Measurements from ENCODE around the gene CFAP43.

CFAP43 gene, protein sequence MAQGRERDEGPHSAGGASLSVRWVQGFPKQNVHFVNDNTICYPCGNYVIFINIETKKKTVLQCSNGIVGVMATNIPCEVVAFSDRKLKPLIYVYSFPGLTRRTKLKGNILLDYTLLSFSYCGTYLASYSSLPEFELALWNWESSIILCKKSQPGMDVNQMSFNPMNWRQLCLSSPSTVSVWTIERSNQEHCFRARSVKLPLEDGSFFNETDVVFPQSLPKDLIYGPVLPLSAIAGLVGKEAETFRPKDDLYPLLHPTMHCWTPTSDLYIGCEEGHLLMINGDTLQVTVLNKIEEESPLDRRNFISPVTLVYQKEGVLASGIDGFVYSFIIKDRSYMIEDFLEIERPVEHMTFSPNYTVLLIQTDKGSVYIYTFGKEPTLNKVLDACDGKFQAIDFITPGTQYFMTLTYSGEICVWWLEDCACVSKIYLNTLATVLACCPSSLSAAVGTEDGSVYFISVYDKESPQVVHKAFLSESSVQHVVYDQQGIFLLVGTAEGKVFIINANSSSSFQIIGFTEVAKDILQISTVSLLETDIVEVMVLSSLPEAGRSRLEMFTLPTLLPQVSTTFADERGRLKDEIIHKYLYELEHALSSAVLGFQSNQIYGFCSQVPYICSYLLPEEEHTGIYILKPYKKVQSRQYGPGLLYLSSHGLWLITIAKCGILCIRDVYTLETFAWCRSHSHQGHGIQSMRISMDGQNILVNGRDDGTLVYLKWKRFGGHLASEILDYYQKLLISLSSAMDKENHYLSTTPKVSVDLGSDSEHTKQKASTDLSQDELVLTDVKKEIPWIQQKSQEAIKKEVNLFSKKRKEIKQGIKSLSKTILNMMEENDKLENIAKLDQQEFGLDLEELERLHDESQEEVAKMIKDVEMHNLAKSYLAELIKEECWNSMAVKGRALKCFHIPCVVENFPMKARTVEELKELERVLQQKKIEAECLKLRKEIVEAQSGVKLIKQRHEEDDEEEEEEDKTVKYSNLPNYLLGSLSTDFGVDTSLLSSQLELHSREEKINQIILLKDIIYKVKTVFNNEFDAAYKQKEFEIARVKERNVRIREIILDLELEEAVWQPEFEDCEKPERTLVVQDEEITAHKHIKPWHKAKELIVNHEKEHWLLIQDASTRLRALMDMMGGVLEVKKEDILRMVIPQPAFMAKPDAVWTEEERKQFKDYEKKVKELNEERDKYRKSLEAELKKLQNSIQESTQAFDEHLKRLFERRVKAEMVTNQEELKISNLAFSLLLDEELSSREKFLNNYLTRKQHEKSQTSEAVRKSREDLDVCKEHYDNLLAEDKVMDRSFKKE (N-terminal part only)

DNA sequence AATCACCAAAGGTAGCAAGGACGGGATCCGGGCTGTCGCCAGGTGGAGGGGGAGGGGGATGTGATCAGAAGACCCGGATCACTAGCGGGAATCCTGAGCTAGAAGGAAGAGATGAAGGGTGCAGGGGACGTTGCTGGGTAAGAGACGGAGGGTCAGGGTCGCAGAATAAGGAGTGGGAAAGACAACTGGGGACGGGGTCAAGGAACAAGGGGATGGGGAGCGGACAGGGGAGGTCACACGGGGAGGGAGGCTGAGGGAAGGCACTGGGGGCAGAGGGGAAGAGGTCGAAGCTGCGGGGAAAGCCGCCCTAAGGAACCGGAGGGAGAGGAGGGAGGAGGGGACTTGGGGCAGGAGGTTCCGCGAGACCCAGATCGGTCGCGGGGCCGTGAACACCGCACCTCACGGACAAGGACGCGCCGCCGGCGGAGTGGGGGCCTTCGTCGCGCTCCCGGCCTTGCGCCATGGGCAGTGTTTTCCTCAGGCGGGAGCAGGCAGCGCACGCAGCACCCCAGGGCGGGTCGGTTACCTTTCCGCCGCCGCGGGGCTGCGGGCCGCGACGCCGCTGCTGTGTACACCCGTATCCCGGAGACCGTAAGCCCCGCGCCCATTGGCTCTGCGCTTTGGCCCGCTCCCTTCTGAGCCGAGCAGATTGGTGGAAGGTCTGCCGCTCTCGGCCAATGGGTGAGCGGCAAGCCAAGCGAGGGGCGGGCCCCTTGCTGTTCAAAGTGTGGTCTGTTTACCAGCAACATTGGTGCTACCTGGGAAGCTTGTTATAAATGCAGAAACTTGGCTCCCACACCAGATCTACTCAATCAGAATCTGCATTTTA lies at the start of gene CFAP43:
Gene CFAP43 (minus strand): TSS at position 581 of the 829 bp plus-strand sequence. CDS start 118 bp downstream, at position 463.
- DNase-seq, result peak; percentile 88

DNA sequence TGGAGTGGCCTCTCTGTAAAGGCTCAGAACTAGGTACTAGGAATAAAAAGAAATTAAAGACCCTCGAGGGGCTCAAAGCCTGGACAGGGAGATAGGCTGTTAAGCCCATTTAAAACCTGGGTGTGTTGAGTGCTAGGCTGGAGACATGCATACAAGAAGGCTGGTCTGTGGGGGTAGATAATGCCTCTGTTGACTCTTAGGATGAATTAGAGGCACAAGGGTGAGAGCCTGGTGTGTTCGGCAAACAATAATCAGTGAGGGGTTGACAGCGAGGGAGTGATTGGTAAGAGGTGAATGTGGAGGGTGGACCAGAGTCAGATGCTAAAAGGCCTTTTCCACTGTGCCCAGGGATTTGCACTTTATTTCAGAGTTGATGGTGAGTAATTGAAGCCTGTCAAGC lies 49.5 kb upstream of the CFAP43 start:
- DNase-seq, result no peak

DNA sequence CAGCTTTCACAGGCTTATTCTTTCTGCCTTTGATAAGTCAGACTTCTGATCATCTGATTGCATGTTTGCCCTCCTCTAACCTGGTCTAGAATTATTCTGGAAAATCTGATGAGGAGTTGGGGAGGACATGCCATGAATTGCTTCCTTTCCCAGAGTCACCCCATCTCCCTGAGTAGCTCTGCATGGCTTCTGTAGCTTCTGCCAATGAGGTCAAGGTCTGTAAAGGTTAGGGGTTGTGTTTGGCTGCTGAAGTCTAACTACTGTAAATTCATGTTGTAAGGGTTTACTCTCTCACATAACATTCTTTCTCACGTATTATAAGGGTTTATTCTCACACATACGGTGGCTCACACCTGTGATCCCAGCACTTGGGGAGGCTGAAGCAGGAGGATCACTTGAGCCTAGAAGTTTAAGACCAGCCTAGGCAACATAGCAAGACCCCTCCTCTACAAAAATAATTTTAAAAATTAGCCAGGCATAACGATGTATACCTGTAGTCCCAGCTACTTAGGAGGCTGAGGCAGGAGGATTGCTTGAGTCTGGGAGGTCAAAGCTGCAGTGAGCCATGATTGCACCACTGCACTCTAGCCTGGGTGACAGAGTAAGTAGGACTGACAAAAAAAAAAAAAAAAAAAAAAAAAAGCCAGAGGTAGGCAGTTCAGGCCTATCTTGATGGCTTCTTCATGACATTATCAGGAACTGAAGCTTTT lies 47.5 kb upstream of the CFAP43 start:
- no peak for DNase-seq

DNA sequence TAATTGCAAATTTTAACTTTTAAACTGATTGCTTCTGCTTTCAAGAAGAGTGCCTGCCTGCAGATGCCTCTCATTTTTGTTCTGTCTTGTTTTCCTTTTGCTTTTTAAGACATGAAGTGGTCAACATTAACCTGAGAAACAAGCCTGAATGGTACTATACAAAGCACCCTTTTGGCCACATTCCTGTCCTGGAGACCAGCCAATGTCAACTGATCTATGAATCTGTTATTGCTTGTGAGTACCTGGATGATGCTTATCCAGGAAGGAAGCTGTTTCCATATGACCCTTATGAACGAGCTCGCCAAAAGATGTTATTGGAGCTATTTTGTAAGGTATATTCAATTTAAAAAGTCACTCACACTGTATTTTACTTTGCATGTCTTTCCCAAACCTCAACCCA lies 45.6 kb upstream of the CFAP43 start:
- no peak for DNase-seq

DNA sequence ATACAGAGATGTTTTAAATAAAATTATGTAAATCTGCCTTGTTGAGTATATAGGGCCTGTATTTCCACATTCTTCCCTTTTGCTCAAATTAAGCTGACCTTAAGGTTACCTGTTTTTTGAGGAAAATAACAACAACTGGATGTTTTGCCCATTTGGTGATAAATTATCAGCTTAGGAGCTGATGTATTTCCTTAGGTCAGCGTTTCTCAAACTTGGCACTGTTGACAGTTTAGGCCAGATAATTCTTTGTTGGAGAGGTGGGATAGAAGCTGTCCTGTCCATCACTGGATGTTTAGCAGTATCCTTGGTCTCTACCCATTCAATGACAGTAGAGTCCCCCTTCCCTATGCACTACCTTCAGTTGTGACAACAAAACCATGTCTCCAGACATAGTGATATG lies 44.0 kb upstream of the CFAP43 start:
- DNase-seq, result no peak

DNA sequence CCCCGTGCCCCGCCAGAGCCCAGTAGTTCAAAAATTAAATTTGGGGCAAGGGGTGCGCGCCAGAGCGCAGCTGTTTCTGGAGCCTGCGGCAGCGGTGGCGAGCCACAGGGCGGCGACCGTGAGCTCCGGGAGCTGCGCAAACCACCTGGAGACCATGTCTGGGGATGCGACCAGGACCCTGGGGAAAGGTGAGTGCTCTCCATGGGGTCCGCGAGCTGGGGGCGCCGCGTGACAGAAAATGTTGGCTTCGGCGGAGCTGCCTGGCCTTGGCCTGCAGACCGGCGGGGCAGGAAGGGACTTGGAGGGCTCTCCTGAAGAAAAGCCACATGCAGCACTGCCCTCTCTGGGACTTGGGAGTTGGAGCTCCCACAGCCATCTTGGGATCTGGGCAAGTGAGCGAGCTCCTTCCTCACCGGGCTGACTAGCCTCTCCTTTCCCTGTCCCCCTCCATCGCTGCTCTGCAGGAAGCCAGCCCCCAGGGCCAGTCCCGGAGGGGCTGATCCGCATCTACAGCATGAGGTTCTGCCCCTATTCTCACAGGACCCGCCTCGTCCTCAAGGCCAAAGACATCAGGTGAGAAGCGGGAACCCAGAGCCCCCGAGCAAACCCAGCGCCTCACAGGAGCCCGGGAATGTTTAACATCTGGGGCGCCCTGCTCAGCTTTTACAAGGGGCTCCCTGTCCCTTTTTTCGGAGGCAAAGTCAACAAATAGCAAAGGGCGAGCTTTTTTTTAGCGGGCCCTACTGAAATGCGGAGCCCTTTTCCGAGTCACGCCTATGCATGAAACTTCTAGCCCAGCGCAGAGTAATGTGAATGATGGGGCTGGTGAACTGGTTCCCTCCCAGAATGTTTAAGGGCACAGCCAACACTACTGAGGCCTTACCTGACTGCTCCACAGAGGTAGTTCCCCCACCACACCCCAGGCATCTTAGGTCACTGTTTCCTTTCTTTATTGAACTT lies 42.9 kb upstream of the CFAP43 start:
- DNase-seq, result no peak

DNA sequence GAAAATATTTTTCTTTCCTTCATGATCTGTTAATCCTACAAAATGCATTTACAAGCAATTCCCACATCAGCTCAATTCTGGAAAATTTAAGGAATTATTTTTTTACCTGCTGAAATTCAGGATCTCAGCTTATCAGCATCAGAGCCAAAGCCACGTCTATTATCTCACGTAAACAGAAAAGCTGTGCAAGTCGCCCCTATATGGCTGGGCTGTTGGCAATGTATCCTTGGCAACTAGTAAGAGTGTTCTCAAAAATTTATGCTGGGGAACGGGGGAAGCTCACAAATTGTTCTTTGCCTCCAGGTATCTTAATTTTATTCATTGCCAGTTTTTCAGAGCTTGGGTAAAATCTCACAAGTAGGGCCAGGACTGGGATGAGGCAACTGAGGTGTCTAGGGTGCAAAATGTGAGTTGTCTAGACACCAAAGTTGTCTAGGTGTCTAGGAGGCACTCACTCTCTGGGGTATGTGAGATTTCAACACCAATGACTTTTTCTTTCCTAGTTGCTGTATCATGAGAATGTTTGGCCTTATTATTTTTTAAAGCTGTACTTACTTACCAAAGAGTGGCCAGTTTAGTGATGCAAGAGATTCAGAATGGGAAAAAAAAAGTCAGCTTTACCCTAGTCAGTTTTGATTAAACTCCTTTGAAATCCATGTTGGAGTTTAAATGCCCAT lies 41.9 kb upstream of the CFAP43 start:
- DNase-seq, result no peak

DNA sequence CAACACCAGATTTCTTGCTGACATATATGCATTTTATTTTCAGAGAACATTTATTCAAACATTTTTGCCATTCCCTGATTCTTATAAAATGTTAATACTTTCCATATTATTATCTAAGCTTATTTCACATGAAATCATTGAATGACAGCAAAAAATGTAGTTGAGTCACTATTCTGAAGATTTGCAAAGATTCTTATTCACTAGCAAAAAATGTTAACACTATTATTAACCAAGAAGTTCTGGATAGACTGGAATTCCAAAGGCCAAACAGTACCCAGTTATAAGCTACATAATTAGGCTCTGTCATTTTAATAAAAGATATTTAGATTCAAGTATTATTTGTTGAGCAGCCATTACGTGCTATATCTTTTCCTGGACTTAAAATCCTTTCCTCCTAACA lies 41.1 kb upstream of the CFAP43 start:
- no peak for DNase-seq

DNA sequence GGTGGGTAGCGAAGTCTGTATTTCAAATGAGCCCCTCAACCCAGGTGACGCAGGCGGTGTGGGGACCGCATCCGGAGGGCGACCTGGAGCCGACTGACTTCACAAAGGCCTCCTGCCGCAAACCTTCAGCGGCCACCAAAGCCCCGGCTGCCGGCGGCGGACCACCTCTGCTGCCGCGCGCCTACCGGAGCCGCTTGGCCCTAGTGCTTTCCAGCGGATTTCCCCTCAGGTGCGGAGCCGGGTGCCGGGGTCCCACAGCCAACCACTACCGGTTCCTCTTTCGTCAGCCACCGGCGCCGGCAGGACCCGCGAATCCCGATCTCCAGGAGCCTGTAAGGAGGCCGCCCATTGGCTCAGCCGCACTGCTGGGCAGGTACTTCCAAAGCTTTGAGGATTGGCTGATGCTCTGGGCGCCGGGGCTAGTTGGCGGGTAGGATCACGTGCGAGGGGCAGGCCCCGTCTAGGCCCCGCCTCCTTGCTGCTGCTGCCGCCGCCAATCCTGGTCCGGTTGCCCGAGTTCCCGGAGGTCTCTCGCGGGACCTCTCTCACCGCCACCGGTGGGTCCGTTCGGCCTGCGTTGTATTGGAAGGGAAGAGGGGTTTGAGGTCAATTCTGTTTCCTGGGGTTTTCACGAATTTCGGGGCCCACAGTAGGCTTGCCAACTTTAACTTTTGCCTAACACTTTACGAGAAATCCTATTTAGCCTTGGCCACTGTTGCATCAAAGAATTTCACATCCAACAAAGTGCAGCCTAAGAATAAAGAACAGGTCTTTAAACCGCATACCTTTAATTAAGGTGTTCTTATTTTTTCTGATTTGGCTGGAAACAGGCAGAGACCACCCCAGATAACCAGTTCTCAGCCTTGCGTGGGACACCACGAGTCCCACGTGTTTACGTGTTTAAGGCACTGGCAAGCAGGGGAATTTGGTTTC lies 36.8 kb upstream of the CFAP43 start, which contains the start of gene GSTO2:
Gene GSTO2 (plus strand): TSS at position 472 of the 933 bp plus-strand sequence. CDS start 5,732 bp downstream, outside the sequence.
- peak; percentile 87 for DNase-seq

DNA sequence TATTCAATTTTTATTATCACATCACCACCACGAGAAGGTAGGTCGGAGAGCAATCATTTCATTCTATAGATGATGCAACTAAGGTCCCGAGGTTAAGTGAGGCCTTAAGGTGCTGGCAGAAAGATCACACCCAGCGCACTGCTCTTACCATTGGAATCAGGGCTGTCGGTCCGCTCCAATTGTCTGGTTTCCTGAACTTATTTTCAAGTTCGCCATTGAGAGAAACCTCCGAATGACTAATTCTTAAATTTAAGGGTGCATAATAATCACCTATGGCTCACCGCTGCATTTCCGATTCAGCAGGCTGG lies 36.2 kb upstream of the CFAP43 start:
- DNase-seq, result no peak

DNA sequence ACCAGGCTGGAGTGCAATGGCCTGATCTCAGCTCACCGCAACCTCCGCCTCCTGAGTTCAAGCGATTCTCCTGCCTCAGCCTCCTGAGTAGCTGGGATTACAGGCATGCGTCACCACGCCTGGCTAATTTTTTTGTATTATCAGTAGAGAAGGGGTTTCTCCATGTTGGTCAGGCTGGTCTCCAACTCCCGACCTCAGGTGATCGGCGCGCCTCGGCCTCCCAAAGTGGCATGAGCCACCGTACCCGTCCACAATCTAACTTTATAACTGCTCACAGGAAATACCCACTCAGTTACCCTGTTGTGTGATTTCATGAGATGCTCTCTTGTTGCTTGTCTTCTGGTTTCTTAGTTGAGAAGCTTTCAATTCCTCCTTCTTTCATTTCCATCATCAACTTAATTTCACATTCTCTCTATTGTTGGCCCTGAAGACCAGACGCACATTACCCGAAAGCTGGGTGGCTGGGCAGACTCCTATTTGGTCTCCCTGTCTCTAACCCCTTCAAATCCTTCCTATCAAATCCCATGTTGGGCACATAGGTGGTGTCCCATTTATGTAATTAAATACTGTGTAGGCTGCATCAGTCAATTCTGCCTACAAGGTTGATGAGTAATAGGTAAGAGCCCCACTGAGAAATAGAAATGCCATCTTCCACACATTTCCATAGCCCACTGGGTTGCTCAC lies 35.7 kb upstream of the CFAP43 start:
- DNase-seq, result no peak

DNA sequence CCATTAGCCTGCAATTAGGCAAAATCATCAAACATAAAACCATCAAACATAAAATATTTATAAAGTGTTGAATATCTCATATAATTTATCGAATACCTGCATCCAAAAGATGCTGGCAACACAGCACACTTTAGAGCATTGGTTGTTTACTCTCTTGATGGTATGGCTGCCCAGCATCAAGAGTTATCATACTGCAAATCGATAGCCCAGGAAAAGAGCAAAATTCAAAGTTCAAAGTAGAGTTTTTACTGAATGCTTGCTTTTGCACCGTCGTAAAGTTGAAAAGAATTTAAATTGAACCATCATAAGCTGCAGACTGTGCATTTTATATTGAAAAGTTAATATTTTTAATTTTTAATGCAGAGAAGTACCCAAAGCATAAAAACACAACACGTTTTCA lies 32.6 kb upstream of the CFAP43 start:
- no peak for DNase-seq

DNA sequence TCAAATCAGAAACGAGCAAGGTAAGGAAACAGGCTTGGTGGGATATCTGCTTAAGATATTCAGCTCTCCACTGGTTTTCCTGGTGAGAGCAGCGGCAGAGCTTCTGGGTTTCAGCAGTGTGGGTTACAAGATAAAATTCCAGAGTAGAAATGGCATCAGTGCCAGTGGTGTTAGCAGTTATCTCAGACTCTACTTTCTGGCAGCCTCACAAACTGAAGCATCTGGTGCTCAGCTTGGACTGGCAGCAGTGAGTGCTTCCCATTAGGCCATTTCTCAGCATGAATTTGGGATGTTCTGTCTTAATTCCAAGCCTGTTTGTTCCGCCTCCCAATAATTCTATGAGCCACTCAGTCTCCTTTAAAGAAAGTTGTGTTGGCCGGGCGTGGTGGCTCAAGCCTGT lies 29.9 kb upstream of the CFAP43 start:
- no peak for DNase-seq

DNA sequence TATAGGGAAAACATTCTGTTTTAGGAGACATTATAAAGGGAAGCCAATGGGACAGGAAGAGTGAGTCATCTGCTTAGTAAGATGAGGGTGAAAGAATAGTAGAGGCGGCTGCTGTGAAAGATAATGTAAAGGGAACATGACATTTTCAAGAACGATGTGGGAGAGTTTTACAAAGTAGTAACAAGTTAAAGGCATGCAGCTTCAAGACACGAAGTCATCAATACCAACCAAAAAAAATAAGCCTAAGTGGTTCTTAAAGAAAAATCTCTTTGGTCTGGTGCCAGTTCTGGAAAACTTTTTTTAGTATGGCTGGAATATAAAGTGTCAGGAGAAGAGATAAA lies 28.6 kb upstream of the CFAP43 start:
- no peak for DNase-seq

DNA sequence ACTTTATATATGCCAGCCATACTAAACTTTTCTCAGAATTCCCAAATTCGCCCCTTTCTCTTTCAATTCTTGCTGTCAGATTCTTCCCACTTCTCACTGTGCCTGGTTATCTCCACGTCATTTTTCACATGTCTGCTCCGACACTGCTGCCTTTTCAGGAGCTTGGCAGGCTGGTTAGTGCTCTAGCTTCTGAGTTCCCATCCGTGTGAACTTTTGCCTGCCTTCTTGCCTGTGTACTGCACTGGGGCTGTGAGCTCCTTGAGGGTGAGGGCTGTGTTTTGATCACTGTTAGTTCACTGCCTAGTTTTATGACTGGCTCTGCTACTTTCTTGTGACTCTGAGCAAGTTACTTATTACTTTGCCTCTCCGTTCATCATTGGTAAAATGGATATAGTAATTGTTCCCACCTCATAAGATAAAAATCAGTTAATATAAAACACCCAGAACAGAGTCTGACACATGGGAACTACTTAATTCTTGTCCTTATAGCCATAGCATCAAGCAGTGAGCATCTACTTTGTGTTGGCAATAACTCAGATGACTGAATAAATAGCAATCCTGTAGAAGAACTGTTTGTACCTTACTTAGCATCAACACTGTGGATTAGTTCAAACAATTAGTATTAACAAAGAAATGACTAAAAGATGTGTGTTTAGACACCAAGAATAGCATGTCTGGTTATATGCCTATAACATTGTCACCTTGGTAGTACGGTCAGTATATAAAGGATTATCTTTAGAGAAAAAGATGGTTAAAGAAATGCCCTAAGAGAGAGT lies 28.0 kb upstream of the CFAP43 start:
- DNase-seq, result no peak

DNA sequence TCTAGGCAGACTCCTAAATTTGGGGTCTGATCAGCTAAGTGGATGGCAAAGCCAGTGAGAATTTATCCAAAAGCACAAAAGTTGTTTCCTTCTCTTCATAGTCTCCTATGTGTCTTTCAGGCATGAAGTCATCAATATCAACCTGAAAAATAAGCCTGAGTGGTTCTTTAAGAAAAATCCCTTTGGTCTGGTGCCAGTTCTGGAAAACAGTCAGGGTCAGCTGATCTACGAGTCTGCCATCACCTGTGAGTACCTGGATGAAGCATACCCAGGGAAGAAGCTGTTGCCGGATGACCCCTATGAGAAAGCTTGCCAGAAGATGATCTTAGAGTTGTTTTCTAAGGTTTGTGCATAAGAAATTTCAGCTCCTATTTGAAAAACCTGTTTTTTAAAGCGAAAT lies 27.3 kb upstream of the CFAP43 start:
- no peak for DNase-seq

DNA sequence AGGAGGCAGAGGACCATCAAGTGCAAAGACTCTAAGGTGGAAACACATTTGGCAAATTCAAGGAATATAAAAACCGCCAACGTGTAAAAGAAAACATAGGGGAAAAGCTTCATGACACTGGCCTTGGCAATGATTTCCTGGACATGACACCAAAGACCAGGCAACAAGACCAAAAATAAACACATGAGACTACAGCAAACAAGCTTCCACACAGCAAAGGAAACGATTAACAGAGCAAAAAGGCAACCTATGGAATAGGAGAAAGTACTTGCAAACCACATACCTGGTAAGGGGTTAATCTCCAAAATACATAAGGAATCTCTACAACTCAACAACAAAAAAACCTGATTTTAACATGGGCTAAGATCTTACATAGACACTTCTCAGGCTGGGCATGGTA lies 26.0 kb upstream of the CFAP43 start:
- no peak for DNase-seq
